Activated T-cell treated with anti-CD3 and anti-CD28 coated beads, Interleukin-2, amount 50 U/mL, for 24 hours (primary cell): Measurements from ENCODE around the gene GPR173.

ENCODE experiments used
- DNase-seq: peaks from one replicate; pipeline ENCODE4 v3.0.0-alpha.2; 2020
- H3K27ac Mint-ChIP-seq: 2 replicates; pipeline ENCODE4 v1.8.0; 2020; ENCODE audit warnings: mild to moderate bottlenecking, mixed read lengths
- H3K27me3 Mint-ChIP-seq: 2 replicates; pipeline ENCODE4 v1.8.0; 2020; ENCODE audit warnings: mixed read lengths
- H3K36me3 Mint-ChIP-seq: 2 replicates; pipeline ENCODE4 v1.8.0; 2020; ENCODE audit warnings: low read depth, mixed read lengths
- H3K4me1 Mint-ChIP-seq: 2 replicates; pipeline ENCODE4 v1.8.0; 2020; ENCODE audit warnings: low read depth, mixed read lengths
- H3K4me3 Mint-ChIP-seq: 2 replicates; pipeline ENCODE4 v1.8.0; 2020; ENCODE audit warnings: mild to moderate bottlenecking, moderate library complexity, mixed read lengths
- H3K9me3 Mint-ChIP-seq: 2 replicates; pipeline ENCODE4 v1.8.0; 2020; ENCODE audit warnings: mixed read lengths

Gene GPR173

GRCh38 chrX:53089224-53089842 lies 40.7 kb downstream of the GPR173 start:
- Mint-ChIP-seq H3K27me3 (peaks cover 35% of the 10 kb centered on the region), H3K36me3 (peaks cover 41% of the 10 kb centered on the region), H3K4me1 (peaks cover 55% of the 10 kb centered on the region), H3K27ac (peak overlapping the region; percentile 91), H3K4me3 (peak overlapping the region; percentile 73), H3K9me3 (no peaks in the 10 kb centered on the region)
- no peak for DNase-seq

GRCh38 chrX:53089925-53090324 lies 41.3 kb downstream of the GPR173 start:
- DNase-seq: no peak
- H3K27ac Mint-ChIP-seq: no peak overlapping the region
- no peaks in the 10 kb centered on the region for H3K9me3 Mint-ChIP-seq
- peaks cover 52% of the 10 kb centered on the region for H3K4me1 Mint-ChIP-seq
- H3K27me3 Mint-ChIP-seq: peaks cover 34% of the 10 kb centered on the region
- H3K4me3 Mint-ChIP-seq: no peak overlapping the region
- H3K36me3 Mint-ChIP-seq: peaks cover 35% of the 10 kb centered on the region

- DNase-seq: no peak
- peaks cover 21% of the 10 kb centered on the region for H3K36me3 Mint-ChIP-seq
- no peak overlapping the region for H3K27ac Mint-ChIP-seq
- peaks cover 48% of the 10 kb centered on the region for H3K4me1 Mint-ChIP-seq
- peaks cover 28% of the 10 kb centered on the region for H3K27me3 Mint-ChIP-seq
- no peaks in the 10 kb centered on the region for H3K9me3 Mint-ChIP-seq
- no peak overlapping the region for H3K4me3 Mint-ChIP-seq
These were observed 42.8 kb downstream of the GPR173 start for GRCh38 chrX:53091354-53091753.

GRCh38 chrX:53093177-53093655 lies 44.6 kb downstream of the GPR173 start:
- peaks cover 18% of the 10 kb centered on the region for H3K27me3 Mint-ChIP-seq
- peaks cover 31% of the 10 kb centered on the region for H3K4me1 Mint-ChIP-seq
- no peaks in the 10 kb centered on the region for H3K9me3 Mint-ChIP-seq
- H3K4me3 Mint-ChIP-seq: peak overlapping the region; percentile 88
- peak overlapping the region; percentile 95 for H3K27ac Mint-ChIP-seq
- H3K36me3 Mint-ChIP-seq: peaks cover 3% of the 10 kb centered on the region
- peak; percentile 77 for DNase-seq

- H3K27ac Mint-ChIP-seq: peak within 1 kb of the TSS; percentile 95
- no peaks in the 10 kb centered on the region for H3K9me3 Mint-ChIP-seq
- H3K4me3 Mint-ChIP-seq: peak within 1 kb of the TSS; percentile 88
- H3K27me3 Mint-ChIP-seq: peaks cover 16% of the 10 kb centered on the region
- peaks cover 2% of the 10 kb centered on the region for H3K36me3 Mint-ChIP-seq
- peaks cover 24% of the 10 kb centered on the region for H3K4me1 Mint-ChIP-seq
- DNase-seq: peak; percentile 81
These were observed 45.4 kb downstream of the GPR173 start, which contains the start of gene KANTR for GRCh38 chrX:53093748-53094581. Gene KANTR (plus strand): TSS chrX:53094142. CDS start chrX:53124273, 30,131 bp downstream.

GRCh38 chrX:53094582-53094905 lies 46.0 kb downstream of the GPR173 start:
- peaks cover 14% of the 10 kb centered on the region for H3K27me3 Mint-ChIP-seq
- H3K4me1 Mint-ChIP-seq: peaks cover 19% of the 10 kb centered on the region
- H3K27ac Mint-ChIP-seq: peak overlapping the region; percentile 95
- H3K9me3 Mint-ChIP-seq: no peaks in the 10 kb centered on the region
- H3K4me3 Mint-ChIP-seq: peak overlapping the region; percentile 88
- no peak for DNase-seq
- H3K36me3 Mint-ChIP-seq: peaks cover 6% of the 10 kb centered on the region

- Mint-ChIP-seq H3K4me3 (no peak overlapping the region), H3K27me3 (peaks cover 15% of the 10 kb centered on the region), H3K27ac (no peak overlapping the region), H3K4me1 (peaks cover 19% of the 10 kb centered on the region), H3K36me3 (peaks cover 9% of the 10 kb centered on the region), H3K9me3 (no peaks in the 10 kb centered on the region)
- no peak for DNase-seq
These were observed 47.2 kb downstream of the GPR173 start for GRCh38 chrX:53095796-53096195.

GRCh38 chrX:53114864-53115549 lies 66.4 kb downstream of the GPR173 start:
- Mint-ChIP-seq H3K27ac (no peak overlapping the region), H3K4me3 (no peak overlapping the region), H3K36me3 (peaks cover 3% of the 10 kb centered on the region), H3K27me3 (peaks cover 18% of the 10 kb centered on the region), H3K4me1 (peaks cover 6% of the 10 kb centered on the region), H3K9me3 (no peaks in the 10 kb centered on the region)
- DNase-seq: no peak

- Mint-ChIP-seq H3K9me3 (no peaks in the 10 kb centered on the region), H3K4me1 (peaks cover 6% of the 10 kb centered on the region), H3K36me3 (peaks cover 2% of the 10 kb centered on the region), H3K4me3 (no peak overlapping the region), H3K27me3 (peaks cover 13% of the 10 kb centered on the region), H3K27ac (no peak overlapping the region)
- no peak for DNase-seq
These were observed 66.9 kb downstream of the GPR173 start for GRCh38 chrX:53115550-53115874.

GRCh38 chrX:53116101-53116500 lies 67.5 kb downstream of the GPR173 start:
- H3K27me3 Mint-ChIP-seq: peaks cover 12% of the 10 kb centered on the region
- no peak overlapping the region for H3K27ac Mint-ChIP-seq
- no peak for DNase-seq
- H3K9me3 Mint-ChIP-seq: no peaks in the 10 kb centered on the region
- no peak overlapping the region for H3K4me3 Mint-ChIP-seq
- peaks cover 2% of the 10 kb centered on the region for H3K36me3 Mint-ChIP-seq
- H3K4me1 Mint-ChIP-seq: peaks cover 6% of the 10 kb centered on the region

- H3K9me3 Mint-ChIP-seq: no peaks in the 10 kb centered on the region
- no peaks in the 10 kb centered on the region for H3K36me3 Mint-ChIP-seq
- peaks cover 6% of the 10 kb centered on the region for H3K4me1 Mint-ChIP-seq
- no peak overlapping the region for H3K4me3 Mint-ChIP-seq
- no peak for DNase-seq
- no peak overlapping the region for H3K27ac Mint-ChIP-seq
- no peaks in the 10 kb centered on the region for H3K27me3 Mint-ChIP-seq
These were observed 73.4 kb downstream of the GPR173 start for GRCh38 chrX:53122013-53122412.

- Mint-ChIP-seq H3K4me1 (peaks cover 6% of the 10 kb centered on the region), H3K36me3 (no peaks in the 10 kb centered on the region), H3K4me3 (no peak overlapping the region), H3K27ac (no peak overlapping the region), H3K27me3 (peaks cover under 1% of the 10 kb centered on the region), H3K9me3 (no peaks in the 10 kb centered on the region)
- DNase-seq: no peak
These were observed 76.9 kb downstream of the GPR173 start for GRCh38 chrX:53125506-53125905.

- H3K27me3 Mint-ChIP-seq: peaks cover 3% of the 10 kb centered on the region
- no peak overlapping the region for H3K27ac Mint-ChIP-seq
- peaks cover 6% of the 10 kb centered on the region for H3K4me1 Mint-ChIP-seq
- no peaks in the 10 kb centered on the region for H3K9me3 Mint-ChIP-seq
- no peak for DNase-seq
- no peak overlapping the region for H3K4me3 Mint-ChIP-seq
- H3K36me3 Mint-ChIP-seq: peaks cover 3% of the 10 kb centered on the region
These were observed 77.8 kb downstream of the GPR173 start for GRCh38 chrX:53126377-53126776.

- no peak for DNase-seq
- H3K4me1 Mint-ChIP-seq: peaks cover 6% of the 10 kb centered on the region
- no peak overlapping the region for H3K27ac Mint-ChIP-seq
- peaks cover 3% of the 10 kb centered on the region for H3K27me3 Mint-ChIP-seq
- no peak overlapping the region for H3K4me3 Mint-ChIP-seq
- peaks cover 13% of the 10 kb centered on the region for H3K36me3 Mint-ChIP-seq
- no peaks in the 10 kb centered on the region for H3K9me3 Mint-ChIP-seq
These were observed 79.6 kb downstream of the GPR173 start for GRCh38 chrX:53128097-53128749.
